GM23248 (cell line): ENCODE measurements around the gene LBX2.

ENCODE experiments used
- EZH2 ChIP-seq: fragments of 200-600 bp; sonication (generic); IDR thresholded peaks from 2 replicates; pipeline ENCODE4 v1.6.1; 2018; ENCODE audit warnings: antibody characterized with exemption, mild to moderate bottlenecking; ENCODE audit not compliant: insufficient read depth, poor library complexity, severe bottlenecking
- EZH2phosphoT487 ChIP-seq: fragments of 200-600 bp; sonication (generic); IDR thresholded peaks from 2 replicates; pipeline ENCODE4 v1.6.1; 2018; ENCODE audit warnings: antibody characterized with exemption, moderate library complexity, mild to moderate bottlenecking, low read depth; ENCODE audit not compliant: insufficient read depth

GRCh38 chr2:74535440-74535965 is 36.1 kb upstream of the LBX2 start:
- TF ChIP-seq EZH2phosphoT487, result no peak
- no peak for TF ChIP-seq EZH2
